Smooth muscle cell (in vitro differentiated cells): ENCODE results near the gene TMEM208. TPM values are rescaled to one million over a fixed set of nuclear protein-coding genes. Genes with fewer than 3 reads are reported as not detected.

Source experiments
- DNase-seq: peaks from one replicate; lab custom pipeline; 2025; ENCODE audit not compliant: unreplicated experiment; lab: John Stamatoyannopoulos, UW
- H2AFZ ChIP-seq: fragments of 200-600 bp; sonication (generic); 2 replicates; pipeline ENCODE4 v1.6.0; 2016; ENCODE audit warnings: antibody characterized with exemption, low read depth, mild to moderate bottlenecking
- H3F3A ChIP-seq: fragments of 200-600 bp; sonication (generic); 2 replicates; pipeline ENCODE4 v1.6.0; 2017; ENCODE audit warnings: antibody characterized with exemption, low read depth
- H3K27ac ChIP-seq: fragments of 200-600 bp; sonication (generic); 2 replicates; pipeline ENCODE4 v1.5.1; 2016; ENCODE audit warnings: low read depth, mild to moderate bottlenecking
- H3K27me3 ChIP-seq: fragments of 200-600 bp; sonication (generic); 2 replicates; pipeline ENCODE4 v1.6.1; 2016; ENCODE audit warnings: low read depth, mild to moderate bottlenecking
- H3K36me3 ChIP-seq: fragments of 200-600 bp; sonication (generic); 2 replicates; pipeline ENCODE4 v1.5.1; 2016; ENCODE audit warnings: low read depth
- H3K4me1 ChIP-seq: fragments of 200-600 bp; sonication (generic); 2 replicates; pipeline ENCODE4 v1.5.1; 2016; ENCODE audit warnings: low read depth
- H3K4me2 ChIP-seq: fragments of 200-600 bp; sonication (generic); 2 replicates; pipeline ENCODE4 v1.6.0; 2016; ENCODE audit warnings: mild to moderate bottlenecking
- H3K4me3 ChIP-seq: fragments of 200-600 bp; sonication (generic); 2 replicates; pipeline ENCODE4 v1.5.1; 2016; ENCODE audit warnings: mild to moderate bottlenecking
- H3K79me2 ChIP-seq: fragments of 200-600 bp; sonication (generic); 2 replicates; pipeline ENCODE4 v1.6.0; 2016; ENCODE audit warnings: low read depth, mild to moderate bottlenecking
- H3K9ac ChIP-seq: fragments of 200-600 bp; sonication (generic); 2 replicates; pipeline ENCODE4 v1.6.0; 2016; ENCODE audit warnings: low read depth
- H3K9me3 ChIP-seq: fragments of 200-600 bp; sonication (generic); replicated peaks from 2 replicates; pipeline ENCODE4 v1.5.1; 2016; ENCODE audit warnings: low read depth
- H4K20me1 ChIP-seq: fragments of 200-600 bp; sonication (generic); 2 replicates; pipeline ENCODE4 v1.6.0; 2016; ENCODE audit warnings: low read depth
- WGBS: methylation state at CpG from one replicate; pipeline ENCODE4 v1.1.7; 2016; ENCODE audit warnings: low lambda C conversion rate; 5-methylcytosine and 5-hydroxymethylcytosine counted together
- polyA plus RNA-seq: library from polyadenylated mRNA; unstranded; fragments of >200 nt; fragmentation: Nextera tagmentation; extraction: Ambion mirVana; gene quantifications from 2 replicates; pipeline ENCODE4 v1.2.1, GENCODE V29; 2016
- total RNA-seq: library from RNA; depleted of rRNA; stranded (reverse); fragments of >200 nt; gene quantifications from 2 replicates; pipeline ENCODE4 v1.2.3, GENCODE V29; 2014
- TF ChIP-seq, protein P1 (sequence below): fragments of 200-600 bp; sonication (generic); IDR thresholded peaks from 2 replicates; pipeline ENCODE4 v1.5.1; 2017; ENCODE audit warnings: borderline replicate concordance, mild to moderate bottlenecking, antibody characterized with exemption; ENCODE audit not compliant: insufficient read depth, poor library complexity, severe bottlenecking

The TMEM208 gene
- total and polyA plus RNA-seq, 2 experiments from 2014 or later, result 45.4 to 171 TPM

- no peak overlapping the region for H3K27ac ChIP-seq
- H3K27me3 ChIP-seq, result no peaks in the 10 kb centered on the region
- peaks cover 43% of the 10 kb centered on the region for H4K20me1 ChIP-seq
- WGBS, result 96% methylated on average over 16 of the region's 16 CpGs
- peaks cover 10% of the 10 kb centered on the region for H3K79me2 ChIP-seq
- H3K4me3 ChIP-seq, result no peak overlapping the region
- TF ChIP-seq, protein P1, sequence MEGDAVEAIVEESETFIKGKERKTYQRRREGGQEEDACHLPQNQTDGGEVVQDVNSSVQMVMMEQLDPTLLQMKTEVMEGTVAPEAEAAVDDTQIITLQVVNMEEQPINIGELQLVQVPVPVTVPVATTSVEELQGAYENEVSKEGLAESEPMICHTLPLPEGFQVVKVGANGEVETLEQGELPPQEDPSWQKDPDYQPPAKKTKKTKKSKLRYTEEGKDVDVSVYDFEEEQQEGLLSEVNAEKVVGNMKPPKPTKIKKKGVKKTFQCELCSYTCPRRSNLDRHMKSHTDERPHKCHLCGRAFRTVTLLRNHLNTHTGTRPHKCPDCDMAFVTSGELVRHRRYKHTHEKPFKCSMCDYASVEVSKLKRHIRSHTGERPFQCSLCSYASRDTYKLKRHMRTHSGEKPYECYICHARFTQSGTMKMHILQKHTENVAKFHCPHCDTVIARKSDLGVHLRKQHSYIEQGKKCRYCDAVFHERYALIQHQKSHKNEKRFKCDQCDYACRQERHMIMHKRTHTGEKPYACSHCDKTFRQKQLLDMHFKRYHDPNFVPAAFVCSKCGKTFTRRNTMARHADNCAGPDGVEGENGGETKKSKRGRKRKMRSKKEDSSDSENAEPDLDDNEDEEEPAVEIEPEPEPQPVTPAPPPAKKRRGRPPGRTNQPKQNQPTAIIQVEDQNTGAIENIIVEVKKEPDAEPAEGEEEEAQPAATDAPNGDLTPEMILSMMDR, result no peak
- DNase-seq, result no peak
- H3K4me1 ChIP-seq, result peaks cover 13% of the 10 kb centered on the region
- no peaks in the 10 kb centered on the region for H3K36me3 ChIP-seq
- H3K9me3 ChIP-seq, result no peaks in the 10 kb centered on the region
- H3K4me2 ChIP-seq, result no peak overlapping the region
- no peaks in the 10 kb centered on the region for H3F3A ChIP-seq
- H3K9ac ChIP-seq, result no peak overlapping the region
- H2AFZ ChIP-seq, result no peak overlapping the region
These were observed 46.8 kb upstream of the TMEM208 start for GRCh38 chr16:67180166-67180565.

- TF ChIP-seq, protein P1, result no peak
- Histone ChIP-seq H2AFZ (no peak overlapping the region), H3K4me3 (no peak overlapping the region), H3K27ac (no peak overlapping the region), H3K36me3 (no peaks in the 10 kb centered on the region), H3F3A (no peaks in the 10 kb centered on the region), H3K9ac (no peak overlapping the region), H3K4me1 (peaks cover 13% of the 10 kb centered on the region), H4K20me1 (peaks cover 41% of the 10 kb centered on the region), H3K27me3 (no peaks in the 10 kb centered on the region), H3K4me2 (no peak overlapping the region), H3K9me3 (no peaks in the 10 kb centered on the region), H3K79me2 (peaks cover 10% of the 10 kb centered on the region)
- no peak for DNase-seq
- 94% methylated on average over 2 of the region's 2 CpGs for WGBS
These were observed 45.6 kb upstream of the TMEM208 start for GRCh38 chr16:67181346-67181745.

DNA sequence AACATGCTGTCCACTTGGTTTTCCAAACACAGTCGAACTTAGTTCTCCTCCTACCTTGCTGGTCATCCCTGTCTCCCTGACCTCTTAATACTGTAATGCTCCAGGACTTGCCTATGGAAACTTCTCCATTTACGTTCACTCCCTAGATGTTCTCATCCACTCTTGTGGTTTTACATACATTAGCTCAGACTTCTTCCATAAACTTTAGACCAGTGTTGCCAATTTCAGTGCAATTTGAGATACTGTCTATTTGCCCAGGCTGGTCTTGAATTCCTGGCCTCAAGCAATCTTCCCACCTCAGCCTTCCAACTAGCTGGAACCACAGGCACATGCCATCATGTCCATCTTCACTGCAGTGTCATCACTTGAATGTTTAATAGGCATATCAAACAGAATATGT, 44.6 kb upstream of the TMEM208 start:
- H3K79me2 ChIP-seq, result peaks cover 10% of the 10 kb centered on the region
- no peaks in the 10 kb centered on the region for H3F3A ChIP-seq
- H4K20me1 ChIP-seq, result peaks cover 38% of the 10 kb centered on the region
- 75% methylated on average over 2 of the region's 2 CpGs for WGBS
- no peaks in the 10 kb centered on the region for H3K27me3 ChIP-seq
- TF ChIP-seq, protein P1, result no peak
- no peaks in the 10 kb centered on the region for H3K9me3 ChIP-seq
- no peaks in the 10 kb centered on the region for H3K36me3 ChIP-seq
- peak overlapping the region; percentile 90 for H3K4me2 ChIP-seq
- no peak overlapping the region for H2AFZ ChIP-seq
- no peak overlapping the region for H3K9ac ChIP-seq
- peaks cover 13% of the 10 kb centered on the region for H3K4me1 ChIP-seq
- H3K27ac ChIP-seq, result no peak overlapping the region
- H3K4me3 ChIP-seq, result peak overlapping the region; percentile 63
- DNase-seq, result no peak

- peak overlapping the region; percentile 90 for H3K4me2 ChIP-seq
- peaks cover 29% of the 10 kb centered on the region for H4K20me1 ChIP-seq
- no peaks in the 10 kb centered on the region for H3K9me3 ChIP-seq
- H3K27me3 ChIP-seq, result no peaks in the 10 kb centered on the region
- H3K9ac ChIP-seq, result peak overlapping the region; percentile 96
- H2AFZ ChIP-seq, result peak overlapping the region; percentile 43
- no peaks in the 10 kb centered on the region for H3K36me3 ChIP-seq
- peak overlapping the region; percentile 63 for H3K4me3 ChIP-seq
- no peak for DNase-seq
- peaks cover 10% of the 10 kb centered on the region for H3K79me2 ChIP-seq
- peaks cover 13% of the 10 kb centered on the region for H3K4me1 ChIP-seq
- peak overlapping the region; percentile 94 for H3K27ac ChIP-seq
- no peaks in the 10 kb centered on the region for H3F3A ChIP-seq
- TF ChIP-seq, protein P1, result no peak
- 5% methylated on average over 11 of the region's 11 CpGs for WGBS
These were observed 43.7 kb upstream of the TMEM208 start for GRCh38 chr16:67183284-67183626.
